Measurements from ENCODE around the gene SLIT3. TPM values are rescaled to one million over a fixed set of nuclear protein-coding genes. Genes with fewer than 3 reads are reported as not detected.

Gene SLIT3
- total and polyA plus RNA-seq, 5 donors from 2014 or later, result not detected

DNA sequence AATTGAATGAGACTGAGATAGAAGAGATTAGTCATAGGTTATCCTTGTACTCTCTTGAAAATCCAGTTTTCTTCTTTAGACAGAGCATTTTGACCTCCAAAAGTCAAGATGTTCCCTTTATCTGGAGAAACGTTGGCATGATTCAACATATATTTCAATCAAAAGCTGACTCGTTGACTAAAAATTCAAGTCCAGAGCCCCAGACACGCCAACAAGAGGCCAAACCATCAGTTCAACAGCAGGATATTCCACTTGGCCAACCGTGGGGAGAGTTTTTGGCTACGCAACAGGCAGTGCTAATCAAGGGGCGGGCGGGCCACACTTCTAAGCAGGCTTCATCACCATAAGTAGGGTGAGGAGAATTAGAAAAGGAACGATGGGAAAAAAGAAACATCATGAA lies 119.1 kb downstream of the SLIT3 start:
- no peak for ATAC-seq (ENCODE audit: low read depth in 2 of 2)

DNA sequence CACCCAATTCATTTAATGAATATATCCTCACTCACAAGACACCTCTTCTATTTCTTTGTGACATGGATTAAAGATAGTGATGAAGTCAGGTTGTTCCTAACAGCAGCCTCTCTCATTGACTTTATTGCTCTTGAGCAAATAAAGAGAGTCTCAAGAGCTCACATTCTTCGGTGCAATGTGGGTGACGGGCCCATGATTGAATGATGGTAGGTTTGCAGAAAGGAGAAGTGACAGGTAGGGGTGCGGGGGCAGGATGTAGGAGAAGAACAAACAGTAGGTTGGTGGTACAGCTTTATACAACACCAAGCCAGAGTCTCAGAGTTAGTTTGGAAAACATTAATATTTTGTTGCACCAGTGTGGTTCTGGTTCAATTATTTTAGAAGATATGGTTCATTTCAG lies 122.2 kb downstream of the SLIT3 start:
- H3K36me3 ChIP-seq (ENCODE audit: control insufficient read depth, insufficient read depth, low read length), result no peaks in the 10 kb centered on the region
- Mint-ChIP-seq H3K36me3 (no peaks in the 10 kb centered on the region), H3K4me1 (no peaks in the 10 kb centered on the region), H3K4me3 (no peak overlapping the region), H3K27ac (no peak overlapping the region), H3K27me3 (peaks cover 4% of the 10 kb centered on the region), H3K9me3 (no peaks in the 10 kb centered on the region)
- no peak for DNase-seq
- no peak for ATAC-seq (ENCODE audit: low read depth in 2 of 2)
- H3K27me3 ChIP-seq (ENCODE audit: control insufficient read depth, insufficient read depth, low read length), result no peaks in the 10 kb centered on the region
- no peaks in the 10 kb centered on the region for H3K4me1 ChIP-seq (ENCODE audit: control insufficient read depth, insufficient read depth, low read length, poor library complexity, severe bottlenecking)
- no peak overlapping the region for H3K27ac ChIP-seq (ENCODE audit: insufficient read depth, low read length, poor library complexity, severe bottlenecking)
- no peaks in the 10 kb centered on the region for H3K9me3 ChIP-seq (ENCODE audit: control insufficient read depth in 2 of 2, low read length in 2 of 2)
- no peak overlapping the region for H3K4me3 ChIP-seq (ENCODE audit: low read depth, low read length)

More for the DNA sequence above, 119.1 kb downstream of the SLIT3 start:
- Histone ChIP-seq H3K27me3 (ENCODE audit: control insufficient read depth, insufficient read depth, low read length) (no peaks in the 10 kb centered on the region), H3K9me3 (ENCODE audit: control insufficient read depth in 2 of 2, low read length in 2 of 2) (no peaks in the 10 kb centered on the region), H3K4me3 (ENCODE audit: low read depth, low read length) (no peak overlapping the region), H3K4me1 (ENCODE audit: control insufficient read depth, insufficient read depth, low read length, poor library complexity, severe bottlenecking) (no peaks in the 10 kb centered on the region), H3K27ac (ENCODE audit: insufficient read depth, low read length, poor library complexity, severe bottlenecking) (no peak overlapping the region), H3K36me3 (ENCODE audit: control insufficient read depth, insufficient read depth, low read length) (no peaks in the 10 kb centered on the region)
- Mint-ChIP-seq H3K4me1 (no peaks in the 10 kb centered on the region), H3K36me3 (no peaks in the 10 kb centered on the region), H3K27me3 (peaks cover 4% of the 10 kb centered on the region), H3K27ac (no peak overlapping the region), H3K4me3 (no peak overlapping the region), H3K9me3 (no peaks in the 10 kb centered on the region)
- DNase-seq, result no peak

DNA sequence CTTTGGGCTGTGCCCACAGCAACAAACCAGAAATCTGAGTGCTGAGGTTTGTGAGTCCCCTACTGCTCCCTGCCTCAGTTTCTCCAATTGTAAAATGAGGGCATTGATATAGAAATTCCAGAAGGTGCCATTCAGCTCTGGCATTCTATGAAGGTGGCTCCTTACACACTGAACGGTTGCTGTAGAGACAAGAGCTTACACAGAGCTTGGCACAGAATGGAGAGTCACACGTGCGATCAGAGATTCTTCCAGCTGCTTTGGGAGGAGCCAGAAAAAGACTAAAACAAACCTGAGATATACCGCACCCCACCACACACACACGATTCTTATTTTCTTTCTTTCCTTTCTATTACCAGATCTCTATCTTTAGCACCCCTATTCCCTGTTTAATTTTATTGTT lies 122.7 kb downstream of the SLIT3 start:
- no peak overlapping the region for H3K27ac Mint-ChIP-seq
- no peaks in the 10 kb centered on the region for H3K4me1 ChIP-seq (ENCODE audit: control insufficient read depth, insufficient read depth, low read length, poor library complexity, severe bottlenecking)
- no peak overlapping the region for H3K4me3 Mint-ChIP-seq
- no peaks in the 10 kb centered on the region for H3K4me1 Mint-ChIP-seq
- H3K4me3 ChIP-seq (ENCODE audit: low read depth, low read length), result no peak overlapping the region
- no peak for DNase-seq
- H3K27me3 ChIP-seq (ENCODE audit: control insufficient read depth, insufficient read depth, low read length), result no peaks in the 10 kb centered on the region
- no peaks in the 10 kb centered on the region for H3K9me3 Mint-ChIP-seq
- peaks cover 4% of the 10 kb centered on the region for H3K27me3 Mint-ChIP-seq
- no peaks in the 10 kb centered on the region for H3K9me3 ChIP-seq (ENCODE audit: control insufficient read depth in 2 of 2, low read length in 2 of 2)
- H3K36me3 Mint-ChIP-seq, result no peaks in the 10 kb centered on the region
- H3K36me3 ChIP-seq (ENCODE audit: control insufficient read depth, insufficient read depth, low read length), result no peaks in the 10 kb centered on the region
- no peak for ATAC-seq (ENCODE audit: low read depth in 2 of 2)
- no peak overlapping the region for H3K27ac ChIP-seq (ENCODE audit: insufficient read depth, low read length, poor library complexity, severe bottlenecking)

DNA sequence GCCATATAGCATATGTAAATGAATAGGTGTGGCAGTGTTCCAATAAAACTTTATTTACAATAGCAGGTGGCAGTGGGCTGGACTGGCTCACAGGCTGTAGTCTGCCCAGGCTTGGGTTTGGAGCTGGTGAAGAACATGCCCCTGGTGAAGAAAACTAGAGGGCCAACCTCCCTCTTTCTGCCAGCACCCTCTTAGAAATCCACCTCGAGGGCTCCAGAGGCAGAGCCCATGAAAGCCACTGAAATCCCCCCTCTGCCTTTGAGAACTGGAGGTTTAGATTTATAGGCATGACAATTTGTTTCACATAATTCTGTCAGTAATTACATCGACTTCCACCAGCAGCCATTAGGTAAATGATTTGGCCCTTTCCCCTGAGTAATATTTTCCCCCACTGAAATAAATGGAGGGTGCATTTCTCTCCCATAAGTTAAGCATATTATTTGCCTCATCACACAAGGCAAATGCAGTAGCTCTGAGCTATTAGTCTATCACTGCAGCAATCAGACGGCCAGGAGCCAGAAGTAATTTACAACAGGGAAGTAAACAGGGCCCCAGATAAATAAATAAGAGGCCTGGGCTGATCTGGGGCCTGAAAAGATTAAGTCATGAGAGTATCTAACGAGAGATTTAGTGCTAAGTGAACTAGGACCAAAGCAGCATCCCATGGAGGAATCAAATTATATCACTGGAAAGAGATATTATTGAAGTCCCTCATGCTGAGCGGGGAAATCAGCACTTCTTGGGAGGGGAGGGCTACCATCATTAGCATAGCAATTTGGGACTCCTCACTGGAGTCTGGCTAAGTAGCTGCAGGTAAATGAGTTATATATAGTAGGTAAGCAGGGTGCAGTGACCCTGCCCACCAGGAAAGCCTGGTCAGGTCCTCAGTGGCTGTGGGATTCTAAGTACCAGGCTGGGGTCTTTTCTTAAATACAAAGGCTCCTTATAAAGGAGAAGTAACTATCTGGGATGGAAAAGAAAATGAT lies 123.9 kb downstream of the SLIT3 start:
- Histone ChIP-seq H3K36me3 (ENCODE audit: control insufficient read depth, insufficient read depth, low read length) (no peaks in the 10 kb centered on the region), H3K9me3 (ENCODE audit: control insufficient read depth in 2 of 2, low read length in 2 of 2) (no peaks in the 10 kb centered on the region), H3K4me1 (ENCODE audit: control insufficient read depth, insufficient read depth, low read length, poor library complexity, severe bottlenecking) (no peaks in the 10 kb centered on the region), H3K27me3 (ENCODE audit: control insufficient read depth, insufficient read depth, low read length) (no peaks in the 10 kb centered on the region), H3K4me3 (ENCODE audit: low read depth, low read length) (no peak overlapping the region), H3K27ac (ENCODE audit: insufficient read depth, low read length, poor library complexity, severe bottlenecking) (no peak overlapping the region)
- Mint-ChIP-seq H3K27me3 (peaks cover 4% of the 10 kb centered on the region), H3K9me3 (no peaks in the 10 kb centered on the region), H3K4me1 (no peaks in the 10 kb centered on the region), H3K4me3 (no peak overlapping the region), H3K36me3 (no peaks in the 10 kb centered on the region), H3K27ac (no peak overlapping the region)
- DNase-seq (no peak), ATAC-seq (ENCODE audit: low read depth in 2 of 2) (no peak)

DNA sequence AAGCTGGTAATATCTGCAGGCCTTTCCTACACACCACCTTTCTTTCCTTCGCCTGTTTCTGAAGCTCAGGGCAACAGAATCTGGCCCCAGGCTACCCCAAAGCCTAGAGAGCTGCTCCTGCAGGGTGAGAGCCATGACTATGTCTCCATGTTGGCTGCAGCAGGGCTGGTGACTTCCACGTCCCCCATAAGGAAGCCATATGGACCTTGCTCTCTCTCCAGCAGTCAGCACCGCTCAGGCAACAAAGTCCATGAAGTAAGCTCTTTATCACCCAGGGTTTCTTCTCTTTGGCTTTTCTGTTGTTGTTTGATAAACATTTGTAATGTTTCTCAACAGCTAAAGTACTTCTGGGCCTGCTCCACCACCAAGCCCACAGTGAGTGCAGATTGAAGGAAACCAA lies 125.2 kb downstream of the SLIT3 start:
- H3K27me3 Mint-ChIP-seq, result peaks cover 5% of the 10 kb centered on the region
- ATAC-seq (ENCODE audit: low read depth in 2 of 2), result no peak
- no peak for DNase-seq
- Histone ChIP-seq H3K27me3 (ENCODE audit: control insufficient read depth, insufficient read depth, low read length) (no peaks in the 10 kb centered on the region), H3K4me3 (ENCODE audit: low read depth, low read length) (no peak overlapping the region), H3K36me3 (ENCODE audit: control insufficient read depth, insufficient read depth, low read length) (no peaks in the 10 kb centered on the region), H3K27ac (ENCODE audit: insufficient read depth, low read length, poor library complexity, severe bottlenecking) (no peak overlapping the region), H3K4me1 (ENCODE audit: control insufficient read depth, insufficient read depth, low read length, poor library complexity, severe bottlenecking) (no peaks in the 10 kb centered on the region), H3K9me3 (ENCODE audit: control insufficient read depth in 2 of 2, low read length in 2 of 2) (no peaks in the 10 kb centered on the region)
- no peaks in the 10 kb centered on the region for H3K4me1 Mint-ChIP-seq
- H3K4me3 Mint-ChIP-seq, result no peak overlapping the region
- no peaks in the 10 kb centered on the region for H3K36me3 Mint-ChIP-seq
- H3K9me3 Mint-ChIP-seq, result peaks cover 0 to 5% (median 0%) of the 10 kb centered on the region in 7 donors
- no peak overlapping the region for H3K27ac Mint-ChIP-seq

DNA sequence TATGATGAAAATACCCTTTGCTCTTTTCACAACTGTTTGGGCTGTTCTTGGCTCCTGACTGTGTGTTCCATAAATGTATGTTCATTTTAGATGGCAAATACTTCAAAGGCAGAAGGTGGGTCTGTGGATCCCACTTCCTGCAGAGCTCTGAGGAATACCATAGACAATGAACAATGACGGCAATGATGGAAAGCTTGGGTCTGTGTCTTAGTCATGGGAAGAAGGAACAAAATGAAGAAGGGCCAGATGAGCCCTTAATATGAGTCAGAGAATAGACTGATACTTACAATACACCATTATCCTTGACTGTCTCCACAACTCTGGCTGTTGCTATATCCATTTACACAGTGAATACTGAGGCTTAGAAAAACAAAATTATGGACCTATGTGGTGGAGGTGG lies 126.0 kb downstream of the SLIT3 start:
- Mint-ChIP-seq H3K4me1 (no peaks in the 10 kb centered on the region), H3K27ac (no peak overlapping the region), H3K27me3 (peaks cover 5% of the 10 kb centered on the region), H3K4me3 (no peak overlapping the region), H3K9me3 (peaks cover 0 to 6% (median 0%) of the 10 kb centered on the region in 7 donors), H3K36me3 (no peaks in the 10 kb centered on the region)
- no peaks in the 10 kb centered on the region for H3K27me3 ChIP-seq (ENCODE audit: control insufficient read depth, insufficient read depth, low read length)
- DNase-seq (no peak), ATAC-seq (ENCODE audit: low read depth in 2 of 2) (no peak)
- no peaks in the 10 kb centered on the region for H3K4me1 ChIP-seq (ENCODE audit: control insufficient read depth, insufficient read depth, low read length, poor library complexity, severe bottlenecking)
- no peak overlapping the region for H3K4me3 ChIP-seq (ENCODE audit: low read depth, low read length)
- no peaks in the 10 kb centered on the region for H3K9me3 ChIP-seq (ENCODE audit: control insufficient read depth in 2 of 2, low read length in 2 of 2)
- no peak overlapping the region for H3K27ac ChIP-seq (ENCODE audit: insufficient read depth, low read length, poor library complexity, severe bottlenecking)
- no peaks in the 10 kb centered on the region for H3K36me3 ChIP-seq (ENCODE audit: control insufficient read depth, insufficient read depth, low read length)

DNA sequence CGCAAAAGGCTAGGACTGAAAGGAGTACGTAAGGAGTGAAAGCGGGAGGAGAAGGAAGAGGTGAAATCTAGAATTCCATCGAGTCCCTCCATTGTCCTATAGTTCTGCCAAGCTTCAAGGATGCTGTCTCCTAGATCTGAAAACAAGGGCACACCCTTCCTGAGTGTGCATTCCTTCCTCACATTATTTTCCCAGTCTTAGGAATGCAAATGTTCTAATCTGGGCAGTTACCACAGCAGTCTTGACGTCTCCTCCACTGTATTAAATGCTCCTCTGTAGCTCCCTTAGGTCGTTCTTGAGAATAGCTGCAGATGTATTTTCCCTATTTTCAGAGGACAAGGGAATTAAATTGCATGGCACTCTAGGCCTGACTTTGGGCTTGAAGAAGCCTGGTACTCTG lies 127.6 kb downstream of the SLIT3 start:
- Histone ChIP-seq H3K27ac (ENCODE audit: insufficient read depth, low read length, poor library complexity, severe bottlenecking) (no peak overlapping the region), H3K9me3 (ENCODE audit: control insufficient read depth in 2 of 2, low read length in 2 of 2) (no peaks in the 10 kb centered on the region), H3K4me3 (ENCODE audit: low read depth, low read length) (no peak overlapping the region), H3K27me3 (ENCODE audit: control insufficient read depth, insufficient read depth, low read length) (no peaks in the 10 kb centered on the region), H3K36me3 (ENCODE audit: control insufficient read depth, insufficient read depth, low read length) (no peaks in the 10 kb centered on the region), H3K4me1 (ENCODE audit: control insufficient read depth, insufficient read depth, low read length, poor library complexity, severe bottlenecking) (no peaks in the 10 kb centered on the region)
- DNase-seq, result no peak
- no peak for ATAC-seq (ENCODE audit: low read depth in 2 of 2)
- no peaks in the 10 kb centered on the region for H3K36me3 Mint-ChIP-seq
- no peaks in the 10 kb centered on the region for H3K4me1 Mint-ChIP-seq
- peaks cover 0 to 6% (median 0%) of the 10 kb centered on the region in 7 donors for H3K9me3 Mint-ChIP-seq
- H3K27me3 Mint-ChIP-seq, result peaks cover 5% of the 10 kb centered on the region
- H3K4me3 Mint-ChIP-seq, result no peak overlapping the region
- no peak overlapping the region for H3K27ac Mint-ChIP-seq

DNA sequence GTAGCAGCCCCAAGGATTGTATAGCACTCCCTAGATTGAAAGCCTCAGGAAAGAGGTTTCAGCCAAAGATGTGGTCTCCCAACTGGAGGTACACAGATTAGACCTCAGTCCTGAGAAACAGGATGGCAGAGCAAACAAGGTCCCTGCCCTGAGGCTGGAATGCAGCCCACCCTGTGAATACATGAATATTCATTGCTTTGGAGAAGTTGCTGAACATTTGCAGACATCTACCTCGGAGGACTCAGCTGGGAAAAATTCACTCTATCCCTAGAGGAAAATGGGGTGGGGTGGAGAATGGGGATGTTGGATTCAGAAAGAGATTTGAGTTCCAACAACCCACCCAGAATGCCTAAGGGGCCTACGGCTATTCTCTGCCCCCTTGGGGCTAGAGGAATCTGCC lies 129.4 kb downstream of the SLIT3 start:
- H3K9me3 Mint-ChIP-seq, result peaks cover 0 to 6% (median 0%) of the 10 kb centered on the region in 7 donors
- H3K27me3 Mint-ChIP-seq, result peaks cover 5% of the 10 kb centered on the region
- H3K4me3 Mint-ChIP-seq, result no peak overlapping the region
- DNase-seq, result no peak
- no peaks in the 10 kb centered on the region for H3K36me3 ChIP-seq (ENCODE audit: control insufficient read depth, insufficient read depth, low read length)
- H3K4me1 ChIP-seq (ENCODE audit: control insufficient read depth, insufficient read depth, low read length, poor library complexity, severe bottlenecking), result no peaks in the 10 kb centered on the region
- no peak for ATAC-seq (ENCODE audit: low read depth in 2 of 2)
- H3K4me1 Mint-ChIP-seq, result no peaks in the 10 kb centered on the region
- H3K9me3 ChIP-seq (ENCODE audit: control insufficient read depth in 2 of 2, low read length in 2 of 2), result no peaks in the 10 kb centered on the region
- H3K27ac ChIP-seq (ENCODE audit: insufficient read depth, low read length, poor library complexity, severe bottlenecking), result no peak overlapping the region
- no peaks in the 10 kb centered on the region for H3K36me3 Mint-ChIP-seq
- H3K27me3 ChIP-seq (ENCODE audit: control insufficient read depth, insufficient read depth, low read length), result no peaks in the 10 kb centered on the region
- no peak overlapping the region for H3K4me3 ChIP-seq (ENCODE audit: low read depth, low read length)
- no peak overlapping the region for H3K27ac Mint-ChIP-seq

All from CD4-positive, CD25-positive, alpha-beta regulatory T cell (primary cell).